Osteoblast (primary cell): ENCODE data around the gene VGLL4. TPM values are rescaled to one million over a fixed set of nuclear protein-coding genes. Genes with fewer than 3 reads are reported as not detected.
A peak's percentile ranks its signal among the peaks of the same experiment; 100 is the strongest.

Experiments used
- DNase-seq: peaks from one replicate; pipeline ENCODE4 v3.0.0; 2011; ENCODE audit warnings: low spot score, mixed read lengths; ENCODE audit not compliant: insufficient read length; ENCODE audit errors: missing footprints
- H2AFZ ChIP-seq: 2 replicates; pipeline ENCODE4 v1.6.0; 2011; ENCODE audit warnings: mild to moderate bottlenecking, low read length
- H3K27ac ChIP-seq: 2 replicates; pipeline ENCODE4 v1.5.1; 2011; ENCODE audit warnings: mild to moderate bottlenecking, low read depth, low read length, moderate library complexity
- H3K27me3 ChIP-seq: 2 replicates; pipeline ENCODE4 v1.6.0; 2012; ENCODE audit warnings: mild to moderate bottlenecking, control low read depth, inconsistent platforms, low read length, moderate library complexity; ENCODE audit not compliant: insufficient read depth
- H3K36me3 ChIP-seq: 2 replicates; pipeline ENCODE4 v1.5.1; 2011; ENCODE audit warnings: mild to moderate bottlenecking, low read length, control low read depth, moderate library complexity; ENCODE audit not compliant: insufficient read depth
- H3K4me1 ChIP-seq: 2 replicates; pipeline ENCODE4 v1.5.1; 2011; ENCODE audit warnings: mild to moderate bottlenecking, low read length, control low read depth, moderate library complexity; ENCODE audit not compliant: insufficient read depth
- H3K4me2 ChIP-seq: 2 replicates; pipeline ENCODE4 v1.6.0; 2011; ENCODE audit warnings: mild to moderate bottlenecking, low read length; ENCODE audit not compliant: insufficient read depth
- H3K4me3 ChIP-seq: fragments of 200-600 bp; sonication (generic); 3 replicates; pipeline ENCODE4 v1.5.1; 2012; ENCODE audit warnings: mild to moderate bottlenecking, low read length, inconsistent platforms; ENCODE audit not compliant: insufficient read depth
- H3K79me2 ChIP-seq: 2 replicates; pipeline ENCODE4 v1.6.0; 2012; ENCODE audit warnings: mild to moderate bottlenecking, low read length, control low read depth, inconsistent platforms; ENCODE audit not compliant: insufficient read depth
- H3K9me3 ChIP-seq: 2 replicates; pipeline ENCODE4 v1.5.1; 2011; ENCODE audit warnings: low read depth, low read length, control low read depth
- H4K20me1 ChIP-seq: 2 replicates; pipeline ENCODE4 v1.6.0; 2012; ENCODE audit warnings: mild to moderate bottlenecking, low read length, control low read depth; ENCODE audit not compliant: insufficient read depth
- total RNA-seq: library from RNA; depleted of rRNA; stranded (reverse); fragments of >200 nt; gene quantifications from 2 replicates; pipeline ENCODE4 v1.2.3, GENCODE V29; 2012
- TF ChIP-seq, protein P1 (sequence below): IDR thresholded peaks from 2 replicates; pipeline ENCODE4 v1.5.1; 2011; ENCODE audit warnings: mild to moderate bottlenecking, low read depth, low read length, moderate library complexity; ENCODE audit errors: extremely low read depth

The VGLL4 gene
- total RNA-seq, 1 donor = 68.8 TPM

DNA sequence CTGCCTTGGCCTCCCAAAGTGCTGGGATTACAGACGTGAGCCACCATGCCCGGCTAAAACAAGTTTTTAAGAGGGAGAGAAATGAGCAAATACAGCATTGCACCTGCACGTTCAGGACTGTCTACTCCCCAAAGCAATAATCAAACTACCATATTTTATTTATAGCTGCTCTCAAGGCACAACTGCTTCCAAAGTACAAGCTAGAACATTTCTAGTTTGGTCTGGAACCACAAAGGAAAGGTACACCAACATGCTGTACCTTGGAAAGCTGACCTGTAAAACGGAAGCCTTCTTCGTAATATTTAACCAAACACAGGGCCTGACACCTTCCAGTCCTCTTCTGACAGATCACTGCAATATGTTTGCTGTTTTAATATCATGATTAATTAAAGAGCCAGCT is 14.5 kb upstream of the VGLL4 start:
- peaks cover 26% of the 10 kb centered on the region for H3K79me2 ChIP-seq
- H3K4me1 ChIP-seq = peaks cover 6% of the 10 kb centered on the region

DNA sequence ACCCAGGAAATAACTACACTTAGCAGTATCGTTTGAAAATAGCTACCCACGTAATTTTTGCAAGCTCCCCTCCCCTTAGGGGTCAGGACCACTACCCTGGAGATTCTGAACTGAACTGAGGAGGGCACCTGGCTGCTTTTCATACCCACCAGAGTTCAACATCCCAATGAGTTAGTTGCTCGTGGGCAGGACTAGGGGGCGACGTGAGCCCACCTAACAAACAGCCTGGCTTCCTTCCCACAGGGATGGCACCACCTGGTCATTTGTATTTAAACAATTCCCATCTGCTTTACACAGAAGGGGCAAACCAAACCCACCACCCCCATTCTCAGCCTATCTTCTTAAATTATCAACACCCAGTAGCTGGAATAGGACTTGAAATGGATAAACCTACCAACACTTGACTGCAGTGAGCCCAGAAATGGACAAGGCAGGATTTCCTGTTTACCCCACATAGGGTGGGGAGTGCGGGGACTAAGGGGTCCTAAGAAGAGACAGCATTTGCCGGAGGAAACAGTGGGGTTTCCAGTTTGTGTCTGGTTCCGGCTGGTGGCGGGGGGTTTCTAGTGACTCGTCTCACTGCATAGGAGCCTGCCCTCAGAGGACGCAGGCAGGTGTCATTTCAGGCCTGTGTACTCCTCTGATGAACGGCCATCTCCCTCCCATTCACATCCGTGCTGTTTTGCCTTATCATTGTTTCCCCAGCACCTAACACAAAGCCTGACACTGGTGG is 11.6 kb upstream of the VGLL4 start:
- peaks cover 33% of the 10 kb centered on the region for H3K79me2 ChIP-seq

More for the DNA sequence above, 14.5 kb upstream of the VGLL4 start:
- Histone ChIP-seq H3K4me3 (no peak overlapping the region), H4K20me1 (peaks cover 4% of the 10 kb centered on the region), H3K36me3 (no peaks in the 10 kb centered on the region), H2AFZ (no peak overlapping the region), H3K4me2 (no peak overlapping the region), H3K9me3 (no peaks in the 10 kb centered on the region), H3K27ac (no peak overlapping the region), H3K27me3 (no peaks in the 10 kb centered on the region)
- no peak for DNase-seq
- TF ChIP-seq, protein P1, sequence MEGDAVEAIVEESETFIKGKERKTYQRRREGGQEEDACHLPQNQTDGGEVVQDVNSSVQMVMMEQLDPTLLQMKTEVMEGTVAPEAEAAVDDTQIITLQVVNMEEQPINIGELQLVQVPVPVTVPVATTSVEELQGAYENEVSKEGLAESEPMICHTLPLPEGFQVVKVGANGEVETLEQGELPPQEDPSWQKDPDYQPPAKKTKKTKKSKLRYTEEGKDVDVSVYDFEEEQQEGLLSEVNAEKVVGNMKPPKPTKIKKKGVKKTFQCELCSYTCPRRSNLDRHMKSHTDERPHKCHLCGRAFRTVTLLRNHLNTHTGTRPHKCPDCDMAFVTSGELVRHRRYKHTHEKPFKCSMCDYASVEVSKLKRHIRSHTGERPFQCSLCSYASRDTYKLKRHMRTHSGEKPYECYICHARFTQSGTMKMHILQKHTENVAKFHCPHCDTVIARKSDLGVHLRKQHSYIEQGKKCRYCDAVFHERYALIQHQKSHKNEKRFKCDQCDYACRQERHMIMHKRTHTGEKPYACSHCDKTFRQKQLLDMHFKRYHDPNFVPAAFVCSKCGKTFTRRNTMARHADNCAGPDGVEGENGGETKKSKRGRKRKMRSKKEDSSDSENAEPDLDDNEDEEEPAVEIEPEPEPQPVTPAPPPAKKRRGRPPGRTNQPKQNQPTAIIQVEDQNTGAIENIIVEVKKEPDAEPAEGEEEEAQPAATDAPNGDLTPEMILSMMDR = no peak

DNA sequence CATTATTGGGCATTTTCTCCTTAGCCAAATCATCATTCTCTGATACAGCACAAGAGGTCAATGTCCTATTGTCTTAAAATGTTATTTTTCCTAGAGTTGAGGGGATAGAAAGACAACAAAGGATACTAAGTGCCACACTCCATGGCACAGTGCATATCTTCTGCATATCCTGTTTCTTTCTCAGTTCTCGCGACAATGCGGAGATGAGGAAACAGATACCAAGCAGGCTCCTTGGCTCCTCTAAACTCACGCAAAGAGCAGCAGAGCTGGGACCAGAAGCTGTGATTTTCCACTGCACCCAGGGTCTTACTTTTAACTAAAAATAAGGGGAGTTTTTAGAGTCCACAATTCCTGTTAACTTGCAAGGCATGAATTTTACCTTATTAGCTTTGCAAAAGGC is 10.5 kb upstream of the VGLL4 start:
- peaks cover 37% of the 10 kb centered on the region for H3K79me2 ChIP-seq
- no peak overlapping the region for H3K4me2 ChIP-seq
- TF ChIP-seq, protein P1 = no peak
- no peaks in the 10 kb centered on the region for H3K27me3 ChIP-seq
- peaks cover 4% of the 10 kb centered on the region for H4K20me1 ChIP-seq
- no peaks in the 10 kb centered on the region for H3K36me3 ChIP-seq
- H3K4me1 ChIP-seq = peaks cover 3% of the 10 kb centered on the region
- no peak for DNase-seq
- no peak overlapping the region for H3K4me3 ChIP-seq
- no peak overlapping the region for H2AFZ ChIP-seq
- no peak overlapping the region for H3K27ac ChIP-seq
- H3K9me3 ChIP-seq = no peaks in the 10 kb centered on the region

More for the DNA sequence above, 11.6 kb upstream of the VGLL4 start:
- no peak overlapping the region for H2AFZ ChIP-seq
- peaks cover 3% of the 10 kb centered on the region for H3K4me1 ChIP-seq
- DNase-seq = no peak
- H4K20me1 ChIP-seq = peaks cover 4% of the 10 kb centered on the region
- no peak overlapping the region for H3K27ac ChIP-seq
- no peaks in the 10 kb centered on the region for H3K36me3 ChIP-seq
- no peaks in the 10 kb centered on the region for H3K9me3 ChIP-seq
- no peak overlapping the region for H3K4me3 ChIP-seq
- no peaks in the 10 kb centered on the region for H3K27me3 ChIP-seq
- no peak overlapping the region for H3K4me2 ChIP-seq
- TF ChIP-seq, protein P1 = peak; percentile 52

DNA sequence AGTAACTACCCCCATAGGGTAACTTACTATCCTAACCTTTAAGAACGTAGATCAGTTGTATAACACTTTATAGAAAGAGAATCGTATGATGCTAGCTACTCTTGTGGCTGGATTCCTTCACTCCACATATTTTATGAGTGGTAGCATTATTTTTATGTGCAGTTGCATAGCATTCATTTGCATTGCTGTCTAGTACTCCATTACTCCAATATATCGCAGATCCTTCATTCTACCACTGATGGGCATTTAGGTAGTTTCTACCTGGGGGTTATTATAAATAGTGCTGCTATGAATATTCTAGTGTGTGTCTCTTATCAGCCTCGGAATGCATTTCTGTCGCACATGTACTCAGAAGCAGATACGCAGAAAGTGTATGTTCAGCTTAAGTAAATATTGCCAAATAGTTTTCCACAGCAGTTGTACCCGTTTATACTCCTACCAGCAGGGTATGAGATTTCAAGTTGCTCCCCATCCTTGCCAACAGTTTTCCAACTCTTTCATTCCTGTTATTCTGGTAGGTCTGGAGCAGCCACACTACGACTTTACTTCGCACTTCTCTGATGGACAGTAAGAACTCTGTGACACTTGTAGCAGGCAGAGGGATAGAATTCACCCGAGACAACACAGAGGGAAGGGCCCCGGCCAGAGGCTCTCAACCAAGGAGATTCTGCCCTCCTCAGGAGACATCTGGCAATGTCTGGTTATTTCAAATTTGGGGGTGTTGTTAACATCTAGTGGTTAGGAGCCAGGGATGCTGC is 9.8 kb upstream of the VGLL4 start:
- DNase-seq = no peak
- peaks cover 40% of the 10 kb centered on the region for H3K79me2 ChIP-seq
- TF ChIP-seq, protein P1 = peak; percentile 4

More for the DNA sequence above, 9.8 kb upstream of the VGLL4 start:
- Histone ChIP-seq H3K27ac (no peak overlapping the region), H3K4me1 (peaks cover 3% of the 10 kb centered on the region), H3K4me2 (no peak overlapping the region), H3K27me3 (no peaks in the 10 kb centered on the region), H3K36me3 (no peaks in the 10 kb centered on the region), H4K20me1 (peaks cover 4% of the 10 kb centered on the region), H3K9me3 (no peaks in the 10 kb centered on the region), H2AFZ (no peak overlapping the region), H3K4me3 (no peak overlapping the region)
